HCEC 1CT (cell line): ENCODE measurements around the gene MAP2K2.

Source experiments
- DNase-seq: peaks from one replicate; pipeline ENCODE4 v3.0.0-alpha.2; 2017

Gene MAP2K2

DNA sequence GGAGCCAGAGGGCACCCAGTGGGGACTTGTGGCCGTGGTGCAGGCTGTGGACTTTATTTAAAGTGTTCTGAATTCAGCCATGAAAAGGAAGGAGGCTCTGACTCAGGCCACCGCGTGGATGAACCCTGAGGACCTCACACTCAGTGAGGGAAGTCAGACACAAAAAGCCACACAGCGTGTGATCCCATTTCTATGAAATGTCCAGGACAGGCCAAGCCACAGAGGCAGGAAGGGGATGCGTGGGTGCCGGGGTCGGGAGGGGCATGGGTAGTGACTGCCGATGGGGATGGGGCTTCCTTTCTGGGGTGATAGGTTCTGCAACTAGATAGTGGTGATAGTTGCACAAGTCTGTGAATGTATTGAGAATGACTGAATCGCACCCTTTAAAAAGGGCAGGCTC is 48.5 kb downstream of the MAP2K2 start:
- no peak for DNase-seq

GRCh38 chr19:4071610-4072009 is 52.3 kb downstream of the MAP2K2 start:
- DNase-seq, result no peak

DNA sequence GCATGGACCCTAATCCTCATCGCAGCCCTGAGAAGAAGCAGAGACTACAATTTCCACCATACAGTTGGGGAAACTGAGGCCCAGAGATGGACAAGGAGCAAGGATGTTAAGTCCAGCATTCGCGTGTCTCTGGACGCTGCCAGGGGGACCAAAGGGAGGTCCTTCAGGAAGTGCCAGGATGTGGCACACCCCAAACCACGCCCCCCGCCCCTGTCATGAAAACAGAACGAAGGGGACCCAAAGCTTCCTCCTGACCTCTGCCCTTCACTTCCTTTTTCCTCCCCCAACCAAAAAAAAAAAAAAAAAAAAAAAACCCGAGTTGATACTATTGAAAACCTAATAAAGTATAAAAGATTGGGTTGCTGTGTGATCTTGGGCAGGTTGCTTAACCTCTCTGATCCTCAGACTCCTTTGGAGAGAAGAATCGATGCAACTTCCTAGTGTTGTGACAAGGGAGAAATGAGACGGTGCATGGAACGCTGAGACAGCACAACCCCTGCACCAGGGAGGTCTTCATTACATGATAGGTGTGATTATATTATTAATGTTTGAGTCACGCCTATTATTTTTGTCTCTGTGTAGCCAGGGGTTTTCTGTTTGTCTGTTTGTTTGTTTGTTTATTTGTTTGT is 54.5 kb downstream of the MAP2K2 start:
- no peak for DNase-seq

GRCh38 chr19:4068047-4068966 is 55.6 kb downstream of the MAP2K2 start:
- DNase-seq, result no peak

DNA sequence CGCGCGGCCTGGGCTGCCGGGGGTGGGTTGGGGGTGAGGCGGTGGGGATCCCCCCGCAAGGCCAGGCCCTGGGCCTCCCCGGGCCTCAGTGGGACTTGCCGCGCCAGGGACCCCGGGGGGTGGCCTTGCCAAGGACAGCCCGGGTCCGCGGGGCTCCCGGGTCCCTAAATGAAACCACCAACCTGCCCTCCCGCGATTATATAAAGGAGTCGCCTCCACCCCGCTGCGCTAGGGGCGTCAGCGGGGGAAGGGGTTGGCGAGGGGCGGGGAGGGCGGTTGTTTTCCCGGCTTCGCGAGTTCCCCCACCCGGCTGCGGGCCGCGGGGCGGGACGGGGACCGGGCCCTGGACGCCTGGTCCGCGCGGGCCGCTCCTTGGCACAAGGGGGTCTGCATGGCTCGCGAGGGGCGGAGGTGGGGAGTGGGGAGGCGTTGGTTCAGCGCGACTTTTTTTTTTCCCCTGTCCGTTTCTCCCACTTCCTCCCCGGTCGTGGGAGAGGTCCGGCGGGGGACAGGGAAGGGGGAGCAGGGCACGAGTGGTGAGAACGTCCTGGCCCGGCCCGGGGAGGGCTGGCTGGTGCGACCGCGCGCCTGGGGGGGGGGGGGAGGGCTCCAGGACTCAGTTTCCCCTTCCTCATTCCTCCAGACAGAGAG is 56.4 kb downstream of the MAP2K2 start:
- no peak for DNase-seq

GRCh38 chr19:4066682-4067395 is 57.1 kb downstream of the MAP2K2 start, which contains the start of gene ZBTB7A:
Gene ZBTB7A, minus strand, starts transcription at chr19:4066899. Its CDS starts 11,667 bp downstream, at chr19:4055232.
- DNase-seq, result peak; percentile 74

- DNase-seq, result no peak
These were observed 57.7 kb downstream of the MAP2K2 start for GRCh38 chr19:4066176-4066606.

- DNase-seq, result peak; percentile 97
These were observed 58.3 kb downstream of the MAP2K2 start for GRCh38 chr19:4065430-4066175.

DNA sequence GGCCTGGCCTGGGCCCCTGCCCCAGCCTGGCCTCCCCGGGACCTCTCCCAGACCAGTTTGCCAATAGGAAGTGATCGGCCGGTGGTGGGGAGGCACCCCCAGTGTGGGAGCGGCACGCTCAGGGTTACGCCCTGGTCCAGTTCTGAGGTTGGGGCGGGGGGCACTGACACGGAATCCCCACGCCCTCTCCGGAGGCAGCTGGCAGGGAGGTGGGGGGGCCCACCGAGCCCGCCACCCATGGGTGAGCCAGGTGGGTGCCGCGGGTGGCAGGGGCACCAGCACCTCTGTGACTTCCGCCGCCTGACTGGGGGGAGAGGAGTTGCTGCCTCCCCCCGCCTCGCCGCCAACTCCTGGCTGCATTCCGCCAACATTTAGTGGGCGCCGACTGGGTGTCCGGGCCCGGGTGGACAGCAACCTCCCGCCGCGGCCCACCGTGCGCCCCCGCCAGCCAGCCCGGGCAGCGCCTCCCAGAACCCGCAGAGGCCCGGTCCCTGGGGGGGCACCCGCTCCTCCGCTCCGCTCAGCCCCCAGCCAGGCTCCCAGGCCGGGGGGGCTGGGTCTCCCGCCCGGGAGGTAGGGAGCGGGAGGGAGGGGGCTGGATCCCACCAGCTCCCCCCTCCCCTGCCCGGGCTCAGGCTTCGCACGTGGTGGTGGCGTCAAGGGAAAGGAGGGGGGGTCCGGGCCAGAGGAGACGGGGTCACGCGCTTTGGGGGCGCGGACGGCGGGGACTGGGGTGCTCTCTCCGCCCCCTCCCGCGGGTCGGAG is 59.2 kb downstream of the MAP2K2 start:
- DNase-seq, result no peak

DNA sequence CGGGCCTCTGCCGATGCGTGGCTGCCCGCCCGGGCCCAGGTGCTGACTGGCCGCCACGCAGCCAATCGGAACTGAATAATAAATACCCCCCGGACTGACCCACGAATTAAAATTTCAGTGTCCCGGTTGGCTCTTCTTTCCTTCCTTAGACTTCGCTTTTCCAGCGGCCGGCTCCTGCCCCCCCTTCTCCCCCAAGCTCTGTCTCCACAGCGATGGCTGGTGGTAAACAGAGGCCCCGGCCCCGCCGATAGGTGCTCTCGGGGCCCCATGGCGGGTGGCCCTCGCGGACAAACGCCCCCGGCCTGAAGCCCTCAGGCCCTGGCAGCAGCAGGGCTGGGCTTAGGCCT is 59.8 kb downstream of the MAP2K2 start:
- no peak for DNase-seq

DNA sequence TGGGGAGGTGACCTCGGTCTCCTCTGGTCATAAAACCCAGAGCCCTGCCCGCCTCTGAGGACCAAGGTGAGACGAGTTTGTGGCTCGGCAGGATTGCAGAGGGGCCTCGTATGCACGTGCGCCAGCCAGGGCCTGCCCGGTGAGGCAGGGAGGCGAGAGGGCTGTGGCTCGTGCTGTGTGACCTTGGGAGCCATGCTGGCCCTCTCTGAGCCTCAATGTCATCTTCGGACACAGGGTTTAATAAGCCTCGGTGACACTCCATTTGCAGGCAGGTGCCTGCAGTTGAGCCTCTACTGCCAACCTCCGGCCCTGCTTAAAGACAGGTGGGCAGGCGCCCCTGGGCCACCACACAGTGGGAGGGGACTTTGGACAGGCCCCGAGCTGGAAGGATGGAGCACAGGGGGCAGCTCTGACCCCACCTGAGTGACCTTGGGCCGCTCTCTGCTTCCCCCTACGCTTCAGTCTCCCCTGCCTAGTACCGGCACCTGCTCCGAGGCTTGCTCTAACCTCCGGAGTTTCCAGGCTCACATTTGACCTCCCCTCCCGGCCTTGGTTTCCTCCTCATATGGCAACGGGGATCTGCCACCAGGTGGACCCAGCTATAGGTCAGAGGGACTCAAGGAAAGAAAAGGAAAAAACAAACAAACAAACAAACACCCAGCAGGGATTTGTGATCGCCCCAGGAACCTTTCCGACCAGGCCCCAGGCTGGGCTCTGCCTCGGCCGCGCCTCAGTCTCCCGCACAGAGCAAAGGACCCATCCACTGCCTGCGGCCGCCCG is 60.4 kb downstream of the MAP2K2 start:
- no peak for DNase-seq

DNA sequence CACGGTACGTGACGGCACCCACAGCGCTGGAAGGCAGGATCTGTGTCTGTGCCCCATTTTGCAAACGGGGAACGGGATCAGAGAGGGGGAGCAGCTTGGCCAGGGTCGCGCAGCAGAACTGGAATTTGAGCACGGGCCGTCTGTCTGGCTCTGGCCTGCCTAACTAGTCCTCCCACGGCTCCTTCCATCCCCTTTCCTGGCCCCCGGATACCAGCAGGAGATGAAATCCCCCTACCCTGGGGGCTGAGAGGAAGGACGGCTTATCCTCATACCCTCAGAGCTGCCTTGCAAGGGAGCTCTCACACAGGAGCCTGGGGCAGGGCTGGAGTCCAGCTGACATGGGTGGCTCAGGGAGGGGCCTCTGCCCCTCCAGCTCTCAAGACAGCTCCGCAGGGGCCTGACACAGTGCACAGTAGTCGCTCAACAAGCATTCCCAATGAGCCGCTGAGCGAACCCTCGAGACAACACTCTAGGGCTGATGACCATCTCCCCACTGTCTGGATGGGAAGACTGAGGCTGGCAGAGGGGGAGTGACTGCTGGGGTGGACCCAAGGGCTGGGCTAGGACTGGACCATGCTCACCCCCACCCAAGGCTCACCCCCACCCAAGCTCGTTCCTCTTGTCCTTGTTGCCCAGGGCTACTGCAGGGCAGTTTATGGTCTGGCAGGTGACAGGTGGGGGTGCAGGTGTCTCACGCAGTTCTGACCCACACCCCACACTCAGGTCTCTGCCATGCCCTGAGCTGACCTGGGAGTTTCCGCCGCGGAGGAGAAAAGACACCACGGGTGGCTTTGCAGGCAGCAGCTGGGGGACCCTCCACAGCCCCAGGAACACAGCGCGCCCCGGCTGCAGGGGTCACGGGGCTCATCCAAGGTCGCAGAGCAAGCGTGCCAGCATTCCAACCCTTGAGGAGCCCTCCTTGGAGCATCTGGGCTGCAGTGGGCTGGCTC is 61.2 kb downstream of the MAP2K2 start:
- DNase-seq, result no peak

GRCh38 chr19:4061683-4062418 is 62.1 kb downstream of the MAP2K2 start:
- no peak for DNase-seq

DNA sequence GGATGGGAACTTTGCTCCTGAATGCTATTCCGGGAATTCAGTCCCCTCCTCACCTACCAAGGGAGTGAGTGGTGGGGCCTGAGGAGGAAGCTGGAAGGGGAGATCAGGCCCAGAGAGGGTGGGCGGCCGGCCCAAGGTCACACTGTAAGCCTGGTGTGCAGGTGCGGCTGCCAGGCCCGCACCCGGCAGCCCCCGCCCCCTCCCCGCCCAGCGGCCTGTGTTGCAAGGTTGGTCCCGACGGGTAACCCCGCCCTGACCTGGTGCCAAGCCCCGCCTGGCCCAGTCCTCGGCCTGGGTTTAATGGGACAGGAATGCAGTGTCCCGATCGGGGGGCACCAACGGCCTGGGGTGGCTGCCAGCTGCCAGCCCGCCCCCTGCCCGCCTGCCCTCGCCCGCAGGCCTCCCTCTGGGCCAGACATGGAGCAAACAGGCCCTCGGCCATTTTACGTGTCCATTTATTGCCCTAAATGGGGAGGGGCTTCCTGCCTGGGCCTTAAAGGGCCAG is 62.7 kb downstream of the MAP2K2 start:
- no peak for DNase-seq

DNA sequence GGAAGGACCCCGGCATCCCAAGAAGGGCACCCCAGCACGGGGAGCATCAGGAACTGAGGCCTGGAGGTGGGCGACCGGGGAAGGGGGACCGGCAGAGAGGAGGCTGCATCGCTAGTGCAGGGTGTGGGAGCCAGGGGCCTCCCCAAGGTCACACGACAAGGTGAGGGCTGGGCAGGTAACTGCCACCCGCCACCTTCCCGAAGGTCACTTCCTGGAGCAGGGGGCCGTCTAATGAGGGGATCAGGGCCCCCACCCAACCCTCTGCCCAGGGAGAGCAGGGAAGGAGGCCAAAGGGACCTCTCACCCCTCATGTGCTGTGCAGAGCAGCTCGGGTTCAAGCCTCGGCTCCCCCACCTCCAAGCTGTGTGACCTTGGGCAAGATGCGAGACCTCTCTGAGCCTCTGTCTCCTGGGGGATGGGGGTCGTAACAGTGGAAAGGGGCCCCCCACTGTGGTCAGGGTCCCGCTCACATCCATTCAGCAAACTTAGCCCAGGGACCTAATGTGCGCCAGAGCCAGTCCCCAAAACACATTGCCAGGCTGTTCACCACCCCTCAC is 63.2 kb downstream of the MAP2K2 start:
- no peak for DNase-seq

DNA sequence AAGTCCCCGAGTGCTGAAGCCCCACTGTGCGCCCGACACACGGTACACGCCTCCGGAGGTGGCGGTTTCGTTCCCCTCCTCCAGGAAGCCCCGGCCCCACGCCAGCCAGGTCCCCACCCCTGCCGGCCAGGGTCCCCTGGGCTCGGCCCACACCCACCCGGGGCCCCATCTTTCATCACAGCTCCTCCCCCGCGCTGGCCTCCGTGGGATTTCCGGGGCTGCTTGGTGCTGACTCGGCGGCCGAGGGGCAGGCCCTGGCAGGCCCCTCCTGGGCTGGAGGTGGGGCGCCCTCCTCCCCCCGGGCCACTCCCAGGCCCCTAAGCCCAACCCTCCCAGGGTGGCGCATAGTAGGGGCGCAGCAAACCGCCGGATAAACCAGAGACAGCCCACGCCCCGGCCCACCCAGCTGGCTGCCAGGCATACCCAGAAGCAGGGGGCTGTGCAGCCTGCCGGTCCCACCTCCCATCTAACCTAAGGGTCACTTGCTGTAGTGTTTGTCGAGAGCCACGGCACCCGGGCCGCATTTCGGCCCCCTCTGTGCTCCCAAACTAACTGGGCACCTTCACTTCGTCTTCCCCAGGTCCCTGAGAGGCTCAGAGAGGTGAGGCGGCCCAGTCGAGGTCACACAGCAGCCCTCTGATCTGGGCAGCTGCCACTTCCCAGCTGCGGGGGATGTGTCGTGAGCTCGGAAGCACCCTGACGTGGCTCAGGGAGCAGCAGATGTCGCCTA is 63.9 kb downstream of the MAP2K2 start:
- no peak for DNase-seq

DNA sequence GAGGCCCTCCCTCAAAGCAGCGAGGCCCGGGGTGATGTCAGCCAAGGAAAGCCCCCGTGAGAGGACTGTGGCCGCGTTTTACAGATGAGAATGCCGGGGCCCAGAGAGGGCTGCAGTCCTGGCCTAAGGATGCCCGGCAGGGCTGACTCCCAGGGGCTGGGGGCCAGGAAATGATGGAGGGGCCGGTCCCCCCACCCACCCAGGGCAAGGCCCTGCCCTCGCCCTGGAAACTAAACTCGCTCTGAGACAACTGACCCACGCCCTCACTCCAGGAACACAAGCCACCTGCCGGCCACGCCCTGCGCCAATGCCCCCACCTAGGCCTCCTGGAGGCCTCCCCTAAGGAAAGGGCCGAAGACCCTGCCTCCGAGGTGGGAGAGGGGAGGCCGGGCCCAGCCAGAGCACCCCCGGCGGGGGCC is 64.5 kb downstream of the MAP2K2 start:
- DNase-seq, result no peak
